HG03460 (cell line): ENCODE results near the gene HRNR.
"Not testable (repeated sequence)": the region's sequence is repeated elsewhere in the genome, so short reads cannot be mapped to it uniquely, and the experiment has no call there.

ENCODE experiments used
- ATAC-seq: cut with Tn5 transposase; IDR thresholded peaks from one replicate; pipeline ENCODE4 v1.9.1; 2021; ENCODE audit not compliant: unreplicated experiment

The HRNR gene

DNA sequence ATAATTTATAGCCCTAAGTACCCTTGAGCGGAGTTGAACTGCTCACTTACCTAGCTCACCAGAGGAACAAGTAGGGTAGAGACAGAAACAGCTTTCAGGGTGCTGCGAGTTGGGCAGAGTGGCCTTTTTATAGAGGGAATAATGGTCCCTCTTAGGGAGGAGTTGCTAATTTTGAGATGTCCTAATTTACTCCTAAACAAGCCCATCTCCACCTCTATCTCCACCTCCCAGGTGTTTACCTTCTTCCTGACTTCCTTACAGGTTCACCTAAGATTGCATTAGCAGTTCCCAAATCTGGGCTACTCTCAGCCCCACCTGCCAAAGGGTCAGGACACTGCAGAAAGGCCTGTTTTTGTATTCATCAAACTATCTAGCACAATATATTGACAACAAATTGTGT is at the start of gene HRNR:
HRNR (minus strand) TSS at position 101 of the 400 bp plus-strand sequence. CDS start 940 bp downstream, outside the sequence.
- ATAC-seq, result no peak

DNA sequence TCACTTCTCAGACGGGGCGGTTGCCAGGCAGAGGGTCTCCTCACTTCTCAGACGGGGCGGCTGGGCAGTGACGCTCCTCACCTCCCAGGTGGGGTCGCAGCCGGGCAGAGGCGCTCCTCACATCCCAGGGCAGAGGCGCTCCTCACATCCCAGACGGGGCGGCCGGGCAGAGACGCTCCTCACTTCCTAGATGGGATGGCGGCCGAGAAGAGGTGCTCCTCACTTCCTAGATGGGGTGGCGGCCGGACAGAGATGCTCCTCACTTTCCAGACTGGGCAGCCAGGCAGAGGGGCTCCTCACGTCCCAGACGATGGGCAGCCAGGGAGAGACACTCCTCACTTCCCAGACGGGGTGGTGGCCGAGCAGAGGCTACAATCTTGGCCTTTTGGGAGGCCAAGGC is 32.4 kb upstream of the HRNR start:
- ATAC-seq, result not testable (repeated sequence)

DNA sequence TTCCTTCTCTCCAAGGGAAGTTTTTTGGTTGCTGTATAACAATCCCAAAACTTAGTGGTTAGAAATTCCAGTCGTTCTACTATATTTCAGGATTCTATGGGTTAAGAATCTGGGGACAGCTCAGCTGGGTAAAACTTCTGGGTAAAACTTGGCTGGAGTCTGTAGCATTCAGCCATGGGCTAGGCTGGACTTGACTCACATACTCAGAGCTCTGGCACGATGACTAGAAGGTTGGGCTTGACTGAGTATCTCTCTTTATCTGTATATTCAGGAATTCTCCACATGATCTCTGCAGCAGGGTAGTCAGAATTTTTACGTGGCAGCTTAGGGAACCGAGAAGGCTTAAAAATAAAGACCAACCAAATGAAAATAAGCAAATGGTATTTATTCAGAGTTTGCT is 28.2 kb upstream of the HRNR start:
- no peak for ATAC-seq

DNA sequence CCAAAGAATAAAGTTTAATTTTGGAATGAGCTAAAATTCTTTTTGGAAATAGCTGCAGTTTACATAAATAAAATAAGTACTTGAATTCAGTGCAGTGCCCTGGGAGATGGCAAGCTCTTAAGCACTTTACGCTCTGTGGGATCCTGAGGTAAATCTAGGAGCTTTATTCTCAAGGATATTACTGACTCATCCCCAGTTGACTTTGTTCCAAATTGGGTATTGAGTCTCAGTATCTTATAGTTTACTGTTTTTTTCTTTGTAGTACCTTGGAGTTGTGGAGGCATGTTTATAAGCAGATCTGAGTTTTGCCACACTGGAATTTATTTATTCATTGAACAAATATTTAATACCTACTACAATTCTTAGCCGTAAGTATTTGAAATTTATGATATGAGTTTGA is 27.4 kb upstream of the HRNR start:
- ATAC-seq, result no peak

DNA sequence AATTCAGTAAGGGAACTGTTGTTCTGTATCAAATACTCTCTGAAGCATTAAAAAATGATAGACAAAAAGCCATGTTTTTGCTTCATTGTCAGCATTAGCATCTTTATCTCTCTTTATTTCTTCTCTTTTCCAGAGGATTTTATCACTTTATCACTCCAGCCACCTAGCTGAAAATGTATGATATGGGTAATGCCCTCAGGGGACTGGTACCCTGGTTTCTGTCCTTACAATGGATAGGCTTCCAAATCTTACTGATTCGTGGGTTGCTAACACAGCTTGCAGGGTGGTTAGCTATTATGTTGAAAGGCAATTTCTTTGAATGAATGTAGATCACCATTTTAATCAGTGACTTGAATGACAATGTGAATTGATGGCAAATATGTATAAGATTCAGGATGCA is 23.3 kb upstream of the HRNR start:
- ATAC-seq, result no peak

DNA sequence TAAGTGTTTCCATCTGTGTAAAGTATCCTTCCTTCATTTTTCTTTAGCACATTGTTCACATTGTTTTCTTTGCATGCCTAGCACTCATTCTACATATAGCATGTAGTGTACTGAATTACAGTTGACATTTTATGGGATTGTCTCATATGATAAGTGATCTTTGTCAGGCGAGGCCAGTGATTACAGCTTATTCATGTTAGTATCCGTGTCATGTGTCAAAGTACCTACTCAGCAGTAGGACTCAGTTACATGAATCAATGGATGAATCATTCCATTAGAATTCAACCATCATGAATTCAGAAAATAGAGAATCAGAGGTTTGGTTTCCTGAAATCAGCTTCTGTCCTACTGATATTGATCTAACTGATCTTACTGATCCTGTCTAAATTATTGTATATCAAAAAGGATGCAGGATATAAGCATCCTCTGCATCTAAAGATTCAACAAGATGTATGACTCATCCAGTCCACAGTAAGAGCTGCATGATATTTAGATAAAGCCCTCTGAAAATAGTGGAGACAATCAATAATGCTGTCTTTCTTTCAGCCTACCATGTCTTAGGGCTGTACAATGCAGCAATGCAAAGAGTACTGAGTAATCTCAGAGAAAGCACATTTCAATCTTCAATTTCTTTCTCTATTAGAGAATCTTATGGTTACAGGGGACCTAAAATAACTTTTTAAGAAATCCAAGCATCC is 20.7 kb upstream of the HRNR start:
- ATAC-seq, result no peak

DNA sequence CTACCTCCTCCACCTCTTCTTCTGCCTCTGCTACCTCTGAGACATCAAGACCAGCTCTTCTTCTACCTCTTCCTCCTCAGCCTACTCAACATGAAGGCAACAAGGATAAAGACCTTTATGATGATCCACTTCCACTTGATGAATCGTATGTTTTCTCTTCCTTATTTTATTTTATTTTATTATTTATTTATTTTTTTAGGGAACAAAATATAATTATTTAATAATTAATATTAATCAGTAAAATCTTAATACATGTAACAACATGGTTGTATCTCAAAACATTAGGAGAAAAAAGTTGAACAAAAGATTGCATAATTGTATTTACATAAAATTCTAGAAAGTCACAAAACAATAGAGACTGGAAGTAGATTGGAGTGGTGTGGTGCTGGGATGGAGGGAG is 13.1 kb upstream of the HRNR start:
- ATAC-seq, result no peak

DNA sequence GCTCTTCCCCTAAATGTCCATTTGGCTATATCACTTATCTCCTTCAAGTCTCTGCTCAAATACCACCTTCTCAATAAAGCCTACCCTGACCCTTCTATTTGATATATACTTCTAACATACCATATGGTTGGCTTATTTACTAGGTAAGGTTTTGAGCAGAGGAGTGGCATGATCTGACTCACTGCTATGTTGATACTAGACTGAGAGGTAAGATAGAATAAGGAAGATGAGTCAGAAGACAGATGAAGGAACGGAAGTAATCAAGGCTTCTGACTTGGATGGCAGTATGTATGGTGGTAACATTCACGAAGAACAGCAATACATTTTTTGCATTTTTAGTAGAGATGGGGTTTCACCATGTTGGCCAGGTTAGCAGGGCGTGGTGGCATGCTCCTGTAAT is 4.8 kb upstream of the HRNR start:
- no peak for ATAC-seq

DNA sequence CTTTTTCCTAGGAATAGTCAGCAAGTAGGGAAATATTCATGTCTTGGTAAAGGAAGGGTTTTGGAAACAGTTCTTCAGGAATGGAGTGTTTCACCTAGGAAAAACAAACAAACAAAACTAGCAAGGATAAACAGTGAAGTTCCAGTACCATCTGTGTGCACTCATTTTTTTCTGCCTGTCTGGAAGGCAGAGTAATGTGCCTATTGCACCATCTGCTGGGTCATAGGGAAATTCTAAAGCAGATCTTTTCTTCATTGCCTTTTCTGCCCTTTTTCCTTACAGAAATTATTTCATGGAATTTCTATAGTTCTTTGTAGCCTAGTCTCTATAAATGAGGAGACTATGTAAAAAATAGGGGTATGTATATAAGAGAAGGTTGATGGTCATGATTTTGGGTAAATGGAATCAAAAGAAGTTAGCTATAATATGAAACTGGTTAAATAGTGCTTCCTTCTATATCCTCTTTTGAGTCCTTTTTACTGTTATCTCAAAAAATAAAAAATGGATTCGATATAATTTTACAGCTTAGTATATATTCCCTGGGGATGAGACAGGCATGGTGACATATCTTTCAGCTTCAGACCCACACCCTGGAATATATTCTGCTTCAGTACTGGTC is 3.4 kb upstream of the HRNR start:
- no peak for ATAC-seq

DNA sequence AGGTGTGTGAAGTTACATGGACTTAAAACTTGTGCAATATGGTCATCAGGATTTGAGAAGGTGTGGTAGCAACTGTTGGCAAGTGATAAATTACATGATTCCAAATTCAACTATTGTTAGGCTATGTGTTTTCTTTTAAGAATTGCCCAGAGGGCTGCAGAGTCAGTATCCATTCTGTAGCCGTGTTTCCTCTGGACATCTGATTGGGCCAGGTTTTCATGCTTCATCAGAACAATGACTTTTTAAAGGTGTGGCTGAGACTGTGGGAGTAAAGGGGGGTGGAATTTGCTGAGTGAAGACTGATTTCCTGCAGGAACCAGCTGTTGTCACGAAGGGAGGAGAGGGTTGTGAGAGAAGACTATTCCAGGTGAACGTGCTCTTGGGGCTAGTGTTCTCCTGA is 1.7 kb upstream of the HRNR start:
- no peak for ATAC-seq

DNA sequence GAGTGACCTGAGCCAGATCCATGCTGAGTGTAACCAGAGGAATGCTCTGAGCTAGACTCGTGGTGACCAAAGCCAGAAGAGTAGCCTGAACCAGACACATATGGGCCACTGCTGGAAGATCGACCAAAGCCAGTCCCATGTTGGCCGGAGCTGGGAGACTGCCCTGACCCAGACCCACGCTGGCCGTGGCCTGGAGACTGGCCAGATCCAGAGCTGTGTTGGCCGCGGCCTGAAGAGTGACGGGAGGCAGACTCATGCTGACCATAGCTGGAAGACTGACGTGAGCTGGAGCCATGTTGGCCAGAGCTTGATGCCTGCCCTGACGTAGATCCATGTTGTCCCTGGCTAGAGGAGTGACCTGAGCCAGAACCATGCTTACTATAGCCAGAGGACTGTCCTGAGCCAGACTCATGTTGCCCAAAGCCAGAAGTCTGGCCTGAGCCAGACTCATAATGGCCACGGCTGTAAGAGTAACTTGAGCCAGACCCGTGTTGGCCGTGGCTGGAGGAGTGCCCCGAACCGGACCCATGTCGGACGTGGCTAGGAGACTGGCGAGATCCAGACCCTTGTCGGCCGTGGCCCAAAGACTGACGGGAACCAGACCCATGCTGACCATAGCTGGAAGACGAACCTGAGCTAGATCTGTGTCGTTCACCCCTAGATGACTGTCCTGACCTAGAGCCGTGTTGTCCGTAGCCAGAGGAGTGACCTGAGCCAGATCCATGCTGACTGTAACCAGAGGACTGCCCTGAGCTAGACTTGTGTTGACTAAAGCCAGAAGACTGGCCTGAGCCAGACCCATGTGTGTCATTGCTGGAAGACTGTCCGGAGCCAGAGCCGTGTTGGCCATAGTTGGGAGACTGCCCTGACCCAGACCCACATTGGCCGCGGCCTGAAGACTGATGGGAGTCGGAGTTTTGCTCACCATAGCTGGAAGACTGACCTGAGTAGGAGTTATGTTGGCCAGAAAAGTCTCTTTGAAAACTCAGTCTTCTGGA is 3.5 kb downstream of the HRNR start:
- ATAC-seq, result no peak

DNA sequence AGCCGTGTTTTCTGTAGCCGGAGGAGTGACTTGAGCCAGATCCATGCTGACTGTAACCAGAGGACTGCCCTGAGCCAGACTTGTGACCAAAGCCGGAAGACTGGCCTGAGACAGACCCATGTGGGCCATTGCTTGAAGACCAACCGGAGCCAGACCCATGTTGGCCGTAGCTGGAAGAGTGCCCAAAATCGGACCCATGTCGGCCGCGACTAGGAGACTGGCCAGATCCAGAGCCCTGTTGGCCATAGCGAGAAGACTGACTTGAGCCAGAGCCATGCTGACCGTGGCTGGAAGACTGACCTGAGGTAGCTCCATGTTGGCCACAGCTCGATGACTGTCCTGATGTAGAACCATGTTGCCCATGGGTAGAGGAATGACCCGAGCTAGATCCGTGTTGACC is 4.6 kb downstream of the HRNR start:
- not testable (repeated sequence) for ATAC-seq

DNA sequence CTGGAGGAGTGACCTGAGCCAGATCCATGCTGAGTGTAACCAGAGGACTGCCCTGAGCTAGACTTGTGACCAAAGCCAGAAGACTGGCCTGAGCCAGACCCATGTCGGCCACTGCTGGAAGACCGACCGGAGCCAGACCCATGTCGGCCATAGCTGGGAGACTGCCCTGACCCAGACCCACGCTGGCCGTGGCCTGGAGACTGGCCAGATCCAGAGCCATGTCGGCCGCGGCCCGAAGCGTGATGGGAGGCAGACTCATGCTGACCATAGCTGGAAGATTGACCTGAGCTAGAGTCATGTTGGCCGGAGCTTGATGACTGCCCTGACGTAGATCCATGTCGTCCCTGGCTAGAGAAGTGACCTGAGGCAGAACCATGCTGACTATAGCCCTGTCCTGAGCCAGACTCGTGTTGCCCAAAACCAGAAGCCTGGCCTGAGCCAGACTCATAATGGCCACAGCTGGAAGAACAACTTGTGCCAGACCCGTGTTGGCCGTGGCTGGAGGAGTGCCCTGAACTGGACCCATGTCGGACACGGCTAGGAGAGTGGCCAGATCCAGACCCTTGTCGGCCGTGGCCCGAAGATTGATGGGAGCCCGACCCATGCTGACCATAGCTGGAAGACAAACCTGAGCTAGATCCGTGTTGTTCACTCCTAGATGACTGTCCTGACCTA is 5.1 kb downstream of the HRNR start:
- ATAC-seq, result no peak

DNA sequence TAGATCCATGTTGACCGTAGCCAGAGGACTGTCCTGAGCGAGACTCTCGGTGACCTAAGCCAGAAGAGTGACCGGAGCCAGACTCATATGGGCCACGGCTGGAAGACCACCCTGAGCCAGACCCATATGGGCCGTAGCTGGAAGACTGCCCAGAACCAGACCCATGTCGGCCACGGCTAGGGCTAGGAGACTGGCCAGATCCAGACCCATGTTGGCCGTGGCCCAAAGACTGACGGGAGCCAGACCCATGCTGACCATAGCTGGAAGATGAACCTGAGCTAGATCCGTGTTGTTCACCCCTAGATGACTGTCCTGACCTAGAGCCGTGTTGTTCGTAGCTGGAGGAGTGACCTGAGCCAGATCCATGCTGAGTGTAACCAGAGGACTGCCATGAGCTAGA is 8.4 kb downstream of the HRNR start:
- not testable (repeated sequence) for ATAC-seq

DNA sequence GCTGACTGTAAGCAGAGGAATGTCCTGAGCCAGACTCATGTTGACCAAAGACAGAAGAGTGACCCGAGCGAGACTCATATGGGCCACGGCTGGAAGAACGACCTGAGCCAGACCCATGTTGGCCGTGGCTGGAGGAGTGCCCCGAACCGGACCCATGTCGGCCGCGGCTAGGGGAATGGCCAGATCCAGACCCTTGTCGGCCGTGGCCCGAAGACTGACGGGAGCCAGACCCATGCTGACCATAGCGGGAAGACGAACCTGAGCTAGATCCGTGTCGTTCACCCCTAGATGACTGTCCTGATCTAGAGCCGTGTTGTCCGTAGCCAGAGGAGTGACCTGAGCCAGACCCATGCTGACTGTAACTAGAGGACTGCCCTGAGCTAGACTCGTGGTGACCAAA is 9.1 kb downstream of the HRNR start:
- not testable (repeated sequence) for ATAC-seq

DNA sequence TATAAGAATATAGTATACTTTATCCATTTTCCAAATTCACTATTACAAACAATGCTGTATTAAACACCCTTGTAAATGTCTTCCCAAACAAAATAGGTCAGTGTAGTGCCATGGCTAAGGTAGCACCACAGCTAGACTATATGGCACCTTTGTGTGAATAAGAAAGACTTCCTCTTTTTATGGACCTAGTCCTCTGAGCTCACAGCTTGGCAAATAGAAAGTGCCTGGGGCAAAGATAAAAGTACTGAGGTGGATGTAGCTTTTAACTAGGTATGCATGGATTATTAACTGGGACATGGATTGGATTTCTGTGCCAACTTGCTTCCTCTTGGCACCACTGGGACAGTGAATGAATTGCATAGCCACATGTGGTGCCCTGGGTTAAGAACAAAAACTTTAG is 25.0 kb downstream of the HRNR start:
- no peak for ATAC-seq

DNA sequence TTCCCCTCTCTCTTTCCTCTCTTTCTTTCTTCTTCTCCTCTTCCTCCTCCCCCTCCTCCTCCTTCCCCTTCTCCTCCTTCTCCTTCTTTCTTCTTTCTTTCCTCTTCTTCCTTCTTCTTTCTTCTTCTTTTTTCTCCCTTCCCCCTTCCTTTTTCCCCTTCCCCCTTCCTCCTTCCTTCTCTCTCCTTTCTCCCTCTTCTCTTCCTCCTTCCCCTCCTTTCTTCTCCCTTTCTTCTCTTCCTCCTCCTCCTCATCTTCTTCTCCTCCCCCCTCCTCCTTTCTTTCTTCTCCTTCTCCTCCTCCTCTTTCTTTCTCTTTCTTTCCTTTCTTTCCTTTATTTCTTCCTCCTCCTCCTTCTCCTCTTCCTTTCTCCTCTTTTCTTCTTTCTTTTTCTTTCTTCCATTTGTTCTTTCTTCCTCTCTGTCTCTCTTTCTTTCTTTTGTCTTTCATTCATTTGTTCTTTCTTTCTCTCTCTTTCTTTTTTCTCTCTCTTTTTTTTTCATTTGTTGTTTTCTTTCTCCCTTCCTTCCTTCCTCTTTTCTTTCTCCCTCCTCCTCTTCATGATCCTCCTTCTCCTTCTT is 26.5 kb downstream of the HRNR start:
- no peak for ATAC-seq

DNA sequence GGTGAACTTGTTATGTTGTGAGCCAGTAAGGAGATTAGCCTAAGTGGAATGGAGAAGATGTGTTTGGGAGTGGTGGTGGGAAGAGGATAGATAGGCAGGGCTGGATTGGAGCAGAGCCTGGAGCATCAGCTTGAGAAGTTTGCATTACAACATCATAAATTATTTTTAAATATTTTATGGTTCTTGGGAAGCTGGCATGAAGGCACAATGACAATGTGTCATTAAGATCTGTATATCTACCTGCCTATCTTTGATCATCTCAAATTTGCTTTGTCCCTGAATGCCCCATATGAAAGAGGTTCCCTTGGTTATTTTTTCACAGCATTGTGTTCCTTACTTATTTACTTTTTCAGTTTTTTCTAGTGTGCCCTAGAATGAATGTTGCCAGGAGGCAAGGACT is 32.3 kb downstream of the HRNR start:
- no peak for ATAC-seq

DNA sequence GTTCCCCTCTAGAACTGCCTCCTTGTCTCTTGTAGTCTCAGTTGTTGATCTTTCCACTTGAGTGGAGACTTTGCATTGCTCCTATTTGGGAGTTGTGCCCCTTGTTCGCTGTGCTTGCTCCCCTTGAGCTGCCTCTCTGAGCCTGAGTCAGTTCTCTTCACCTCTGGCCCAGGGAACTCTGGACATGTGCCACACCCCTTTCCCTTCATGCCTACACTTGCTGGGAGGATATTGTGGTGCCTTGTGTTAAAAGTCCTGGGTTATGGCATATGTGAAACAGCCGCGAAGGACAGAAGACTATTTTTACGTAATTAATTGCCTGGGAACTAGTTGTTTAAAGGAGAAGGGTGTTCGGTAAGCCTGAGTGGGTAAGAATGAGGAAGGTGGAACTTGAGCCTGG is 32.7 kb downstream of the HRNR start:
- no peak for ATAC-seq

DNA sequence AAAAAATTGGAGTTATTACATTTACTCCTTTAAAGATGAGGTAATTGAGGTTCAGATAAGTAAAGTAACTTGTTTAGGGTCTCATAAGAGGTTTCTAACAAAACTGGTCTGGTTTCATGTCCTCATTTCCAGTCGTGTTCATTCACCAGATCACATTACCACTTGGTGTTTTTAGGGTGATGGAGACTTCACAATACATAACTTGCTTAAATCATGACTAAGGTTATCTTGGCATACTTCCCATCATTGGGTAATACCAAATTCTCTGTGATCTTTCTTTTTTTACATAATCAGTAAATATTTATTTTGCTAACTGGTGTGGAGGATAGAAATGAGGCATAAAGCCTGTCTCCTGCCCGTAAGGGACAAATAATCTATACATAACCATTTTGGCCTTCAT is 33.4 kb downstream of the HRNR start:
- ATAC-seq, result no peak
